HEK293 (cell line): ENCODE measurements around the gene FAM228B.

ENCODE experiments used
- CTCF ChIA-PET: fragments of 350-600 bp; formaldehyde crosslinking; extraction: SDS; loops from one replicate; lab custom pipeline; 2021; ENCODE audit warnings: antibody characterized with exemption; lab: Yijun Ruan, JAX
- POLR2A ChIA-PET: fragments of 300-600 bp; formaldehyde crosslinking; extraction: SDS; loops from one replicate; lab custom pipeline; 2020; ENCODE audit warnings: antibody characterized with exemption, inconsistent platforms; lab: Yijun Ruan, JAX
- H3K27ac ChIP-seq: fragments of 200-500 bp; sonication (Bioruptor generic); 2 replicates; pipeline ENCODE4 v1.5.1; 2014; ENCODE audit warnings: low read depth, low read length, control low read depth, inconsistent platforms; ENCODE audit errors: extremely low read depth
- H3K36me3 ChIP-seq, 2 experiments: fragments of 200-500 bp in 1 of 2; sonication (Bioruptor generic) in 1 of 2; 1 replicate in 1 of 2; 2 replicates in 1 of 2; pipeline ENCODE4 v1.5.1; 2014 to 2017; ENCODE audit warnings: inconsistent platforms in 2 of 2, low read length in 2 of 2; ENCODE audit not compliant: control insufficient read depth in 2 of 2, insufficient read depth in 1 of 2
- H3K4me1 ChIP-seq: fragments of 200-500 bp; sonication (Bioruptor generic); 2 replicates; pipeline ENCODE4 v1.5.1; 2014; ENCODE audit warnings: mild to moderate bottlenecking, low read length, inconsistent platforms; ENCODE audit not compliant: control insufficient read depth, insufficient read depth
- H3K4me3 ChIP-seq: 2 replicates; pipeline ENCODE4 v1.5.1; 2011; ENCODE audit warnings: low read depth, mild to moderate bottlenecking, control low read depth, low read length, moderate library complexity
- H3K9me3 ChIP-seq: fragments of 200-500 bp; sonication (Bioruptor generic); 2 replicates; pipeline ENCODE4 v1.5.1; 2014; ENCODE audit warnings: low read depth, low read length, inconsistent platforms; ENCODE audit not compliant: control insufficient read depth, insufficient read depth
- BCL11B ChIP-seq: fragments of 450-650 bp; formaldehyde crosslinking; IDR thresholded peaks from 2 replicates; pipeline ENCODE4 v1.5.1; 2016; ENCODE audit warnings: low read depth, missing biosample characterization, missing genetic modification characterization
- GFI1B ChIP-seq: fragments of 450-650 bp; formaldehyde crosslinking; IDR thresholded peaks from 2 replicates; pipeline ENCODE4 v1.5.1; 2016; ENCODE audit warnings: missing biosample characterization, missing genetic modification characterization
- GLIS1 ChIP-seq: fragments of 450-650 bp; formaldehyde crosslinking; IDR thresholded peaks from 2 replicates; pipeline ENCODE4 v1.5.1; 2016; ENCODE audit warnings: missing biosample characterization, missing genetic modification characterization
- MEIS1 ChIP-seq: sonication (generic); formaldehyde crosslinking; IDR thresholded peaks from 2 replicates; pipeline ENCODE4 v1.8.1; 2022; ENCODE audit warnings: missing genetic modification reagents, mild to moderate bottlenecking, borderline replicate concordance
- OSR2 ChIP-seq: fragments of 450-650 bp; formaldehyde crosslinking; IDR thresholded peaks from 2 replicates; pipeline ENCODE4 v1.5.1; 2016; ENCODE audit warnings: missing biosample characterization, missing genetic modification characterization
- SALL2 ChIP-seq: fragments of 450-650 bp; formaldehyde crosslinking; IDR thresholded peaks from 2 replicates; pipeline ENCODE4 v1.5.0; 2017; ENCODE audit warnings: missing biosample characterization, mild to moderate bottlenecking, missing genetic modification characterization, borderline replicate concordance
- SP2 ChIP-seq: fragments of 450-650 bp; formaldehyde crosslinking; IDR thresholded peaks from 2 replicates; pipeline ENCODE4 v1.5.1; 2016; ENCODE audit warnings: missing biosample characterization, missing genetic modification characterization
- ZBTB1 ChIP-seq: fragments of 450-650 bp; formaldehyde crosslinking; IDR thresholded peaks from 2 replicates; pipeline ENCODE4 v1.5.1; 2016; ENCODE audit warnings: missing biosample characterization, missing genetic modification characterization
- ZBTB17 ChIP-seq: fragments of 450-650 bp; formaldehyde crosslinking; IDR thresholded peaks from 2 replicates; pipeline ENCODE4 v1.5.1; 2016; ENCODE audit warnings: missing biosample characterization, missing genetic modification characterization
- ZIC2 ChIP-seq: fragments of 450-650 bp; formaldehyde crosslinking; IDR thresholded peaks from 2 replicates; pipeline ENCODE4 v1.5.1; 2016; ENCODE audit warnings: missing biosample characterization, missing genetic modification characterization
- ZNF10 ChIP-seq: fragments of 450-650 bp; formaldehyde crosslinking; IDR thresholded peaks from 2 replicates; pipeline ENCODE4 v1.5.1; 2017; ENCODE audit warnings: missing biosample characterization, missing genetic modification characterization
- ZNF146 ChIP-seq: fragments of 450-650 bp; formaldehyde crosslinking; IDR thresholded peaks from 2 replicates; pipeline ENCODE4 v1.5.1; 2016; ENCODE audit warnings: missing biosample characterization, missing genetic modification characterization
- ZNF184 ChIP-seq: fragments of 450-650 bp; IDR thresholded peaks from 2 replicates; pipeline ENCODE4 v1.5.1; 2018; ENCODE audit warnings: missing biosample characterization, mild to moderate bottlenecking, missing genetic modification characterization
- ZNF214 ChIP-seq: fragments of 450-650 bp; formaldehyde crosslinking; IDR thresholded peaks from 2 replicates; pipeline ENCODE4 v1.5.1; 2017; ENCODE audit warnings: missing biosample characterization, mild to moderate bottlenecking, missing genetic modification characterization, borderline replicate concordance
- ZNF266 ChIP-seq: fragments of 450-650 bp; formaldehyde crosslinking; IDR thresholded peaks from 2 replicates; pipeline ENCODE4 v1.5.1; 2016; ENCODE audit warnings: missing biosample characterization, missing genetic modification characterization, low read depth
- ZNF302 ChIP-seq: fragments of 450-650 bp; formaldehyde crosslinking; IDR thresholded peaks from 2 replicates; pipeline ENCODE4 v1.5.1; 2016; ENCODE audit warnings: missing biosample characterization, missing genetic modification characterization, low read depth
- ZNF335 ChIP-seq: fragments of 450-650 bp; formaldehyde crosslinking; conservative IDR thresholded peaks from 2 replicates; pipeline ENCODE4 v1.5.1; 2016; ENCODE audit warnings: missing biosample characterization, missing genetic modification characterization
- ZNF350 ChIP-seq: fragments of 450-650 bp; formaldehyde crosslinking; IDR thresholded peaks from 2 replicates; pipeline ENCODE4 v1.5.0; 2017; ENCODE audit warnings: missing biosample characterization, mild to moderate bottlenecking, missing genetic modification characterization
- ZNF404 ChIP-seq: fragments of 450-650 bp; formaldehyde crosslinking; IDR thresholded peaks from 2 replicates; pipeline ENCODE4 v1.5.1; 2017; ENCODE audit warnings: missing biosample characterization, missing genetic modification characterization
- ZNF473 ChIP-seq: fragments of 450-650 bp; formaldehyde crosslinking; IDR thresholded peaks from 2 replicates; pipeline ENCODE4 v1.5.1; 2017; ENCODE audit warnings: missing biosample characterization, missing genetic modification characterization
- ZNF530 ChIP-seq: fragments of 450-650 bp; formaldehyde crosslinking; IDR thresholded peaks from 2 replicates; pipeline ENCODE4 v1.5.1; 2016; ENCODE audit warnings: low read depth, missing biosample characterization, missing genetic modification characterization
- ZNF626 ChIP-seq: fragments of 450-650 bp; sonication (Bioruptor Pico); formaldehyde crosslinking; IDR thresholded peaks from 2 replicates; pipeline ENCODE4 v1.5.1; 2018; ENCODE audit warnings: missing biosample characterization, missing genetic modification characterization, inconsistent platforms
- ZNF658 ChIP-seq: fragments of 450-650 bp; formaldehyde crosslinking; IDR thresholded peaks from 2 replicates; pipeline ENCODE4; 2016; ENCODE audit warnings: missing biosample characterization, missing genetic modification characterization
- ZNF701 ChIP-seq: fragments of 450-650 bp; formaldehyde crosslinking; IDR thresholded peaks from 2 replicates; pipeline ENCODE4 v1.5.1; 2016; ENCODE audit warnings: missing biosample characterization, missing genetic modification characterization
- ZNF707 ChIP-seq: fragments of 450-650 bp; formaldehyde crosslinking; IDR thresholded peaks from 2 replicates; pipeline ENCODE4 v1.5.1; 2016; ENCODE audit warnings: missing biosample characterization, missing genetic modification characterization
- ZNF747 ChIP-seq: fragments of 450-650 bp; formaldehyde crosslinking; IDR thresholded peaks from 2 replicates; pipeline ENCODE4 v1.5.1; 2016; ENCODE audit warnings: missing biosample characterization, missing genetic modification characterization
- TF ChIP-seq, protein P1 (sequence below): fragments of 450-650 bp; formaldehyde crosslinking; IDR thresholded peaks from 2 replicates; pipeline ENCODE4 v1.5.1; 2017; ENCODE audit warnings: missing biosample characterization, missing genetic modification characterization
- TF ChIP-seq, protein P2 (sequence below): fragments of 450-650 bp; formaldehyde crosslinking; IDR thresholded peaks from 2 replicates; pipeline ENCODE4 v1.5.1; 2016; ENCODE audit warnings: missing biosample characterization, missing genetic modification characterization
- TF ChIP-seq, protein P3 (sequence below): fragments of 450-650 bp; formaldehyde crosslinking; IDR thresholded peaks from 2 replicates; pipeline ENCODE4 v1.5.1; 2017; ENCODE audit warnings: missing biosample characterization, missing genetic modification characterization
- TF ChIP-seq, protein P4 (sequence below): fragments of 450-650 bp; formaldehyde crosslinking; IDR thresholded peaks from 2 replicates; pipeline ENCODE4 v1.5.1; 2016; ENCODE audit warnings: missing biosample characterization, missing genetic modification characterization
- TF ChIP-seq, protein P5 (sequence below): fragments of 450-650 bp; formaldehyde crosslinking; IDR thresholded peaks from 2 replicates; pipeline ENCODE4 v1.5.1; 2017; ENCODE audit warnings: missing biosample characterization, missing genetic modification characterization

The FAM228B gene

DNA sequence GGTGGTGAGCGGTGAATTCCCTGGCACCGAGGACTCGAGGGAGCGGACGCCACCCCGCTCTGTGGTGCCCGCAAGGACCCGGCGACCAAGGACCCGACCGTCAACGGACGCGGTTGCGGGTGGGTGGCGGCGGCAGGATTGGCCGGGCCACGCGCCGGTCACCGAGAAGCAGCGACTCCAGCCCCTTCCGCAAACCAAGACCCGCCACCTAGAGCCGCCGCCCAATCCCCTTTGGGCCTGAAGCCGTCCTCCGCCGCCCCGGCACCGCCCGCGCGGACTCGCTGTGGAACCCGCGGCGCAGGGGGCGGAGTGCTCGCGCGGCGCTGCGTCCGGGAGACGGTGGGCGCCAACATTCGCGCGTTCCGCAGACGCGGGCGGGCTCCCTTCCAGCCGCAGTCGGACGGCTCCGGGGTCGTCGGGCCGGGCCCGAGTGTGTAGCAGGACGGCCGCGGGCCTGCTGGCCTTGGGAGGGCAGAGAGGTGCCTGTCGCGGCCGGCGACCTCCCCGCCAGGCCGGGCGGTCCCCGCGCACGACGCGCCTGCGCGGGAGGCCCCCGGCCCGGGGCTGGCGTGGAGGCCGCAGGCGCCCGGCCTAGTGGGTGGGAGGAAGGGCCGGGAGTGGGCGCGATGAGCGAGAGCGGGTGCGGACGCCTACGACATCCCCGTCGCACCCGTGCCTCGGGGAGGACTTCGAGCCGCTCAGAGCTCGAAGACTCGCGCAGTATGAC, at the start of gene FAM228B, which contains the start of gene PFN4:
TSS of gene FAM228B (plus strand) at position 275 of the 727 bp plus-strand sequence. CDS start 893 bp downstream, outside the sequence.
TSS of gene PFN4 (minus strand) at position 140 of the 727 bp plus-strand sequence. CDS start 799 bp downstream, outside the sequence.
- ChIA-PET CTCF (no interaction called here), POLR2A (interaction anchor here (0.7 to 2.0 kb wide), 5 partner anchors 12 to 196 kb away, joined by 3 to 11 read pairs (median 4); partner anchors contain the start of genes ATAD2B, SF3B6, TP53I3 and WDCP)
- peaks cover 3% of the 10 kb centered on the region for H3K4me1 ChIP-seq
- peak within 1 kb of the TSS; percentile 79 for H3K27ac ChIP-seq
- H3K4me3 ChIP-seq: peak within 1 kb of the TSS; percentile 72
- H3K9me3 ChIP-seq: no peaks in the 10 kb centered on the region
- no peaks in the 10 kb centered on the region for H3K36me3 ChIP-seq
- TF ChIP-seq ZNF302 (tag by site-specific recombination): no peak
- TF ChIP-seq, protein P1, sequence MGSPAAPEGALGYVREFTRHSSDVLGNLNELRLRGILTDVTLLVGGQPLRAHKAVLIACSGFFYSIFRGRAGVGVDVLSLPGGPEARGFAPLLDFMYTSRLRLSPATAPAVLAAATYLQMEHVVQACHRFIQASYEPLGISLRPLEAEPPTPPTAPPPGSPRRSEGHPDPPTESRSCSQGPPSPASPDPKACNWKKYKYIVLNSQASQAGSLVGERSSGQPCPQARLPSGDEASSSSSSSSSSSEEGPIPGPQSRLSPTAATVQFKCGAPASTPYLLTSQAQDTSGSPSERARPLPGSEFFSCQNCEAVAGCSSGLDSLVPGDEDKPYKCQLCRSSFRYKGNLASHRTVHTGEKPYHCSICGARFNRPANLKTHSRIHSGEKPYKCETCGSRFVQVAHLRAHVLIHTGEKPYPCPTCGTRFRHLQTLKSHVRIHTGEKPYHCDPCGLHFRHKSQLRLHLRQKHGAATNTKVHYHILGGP (tag by site-specific recombination): no peak
- no peak for TF ChIP-seq GFI1B (tag by site-specific recombination)
- peak; percentile 50; the same call in 1 of the 2 replicates for TF ChIP-seq GLIS1 (tag by site-specific recombination)
- TF ChIP-seq SP2 (tag by site-specific recombination): peak; percentile 81
- no peak for TF ChIP-seq ZNF473 (tag by site-specific recombination)
- TF ChIP-seq ZNF335 (tag by site-specific recombination): peak; percentile 70
- TF ChIP-seq ZIC2 (tag by site-specific recombination): peak; percentile 31; the same call in 1 of the 2 replicates
- no peak for TF ChIP-seq ZNF214 (tag by site-specific recombination)
- no peak for TF ChIP-seq ZNF707 (tag by site-specific recombination)
- TF ChIP-seq ZNF658: no peak
- TF ChIP-seq, protein P2, sequence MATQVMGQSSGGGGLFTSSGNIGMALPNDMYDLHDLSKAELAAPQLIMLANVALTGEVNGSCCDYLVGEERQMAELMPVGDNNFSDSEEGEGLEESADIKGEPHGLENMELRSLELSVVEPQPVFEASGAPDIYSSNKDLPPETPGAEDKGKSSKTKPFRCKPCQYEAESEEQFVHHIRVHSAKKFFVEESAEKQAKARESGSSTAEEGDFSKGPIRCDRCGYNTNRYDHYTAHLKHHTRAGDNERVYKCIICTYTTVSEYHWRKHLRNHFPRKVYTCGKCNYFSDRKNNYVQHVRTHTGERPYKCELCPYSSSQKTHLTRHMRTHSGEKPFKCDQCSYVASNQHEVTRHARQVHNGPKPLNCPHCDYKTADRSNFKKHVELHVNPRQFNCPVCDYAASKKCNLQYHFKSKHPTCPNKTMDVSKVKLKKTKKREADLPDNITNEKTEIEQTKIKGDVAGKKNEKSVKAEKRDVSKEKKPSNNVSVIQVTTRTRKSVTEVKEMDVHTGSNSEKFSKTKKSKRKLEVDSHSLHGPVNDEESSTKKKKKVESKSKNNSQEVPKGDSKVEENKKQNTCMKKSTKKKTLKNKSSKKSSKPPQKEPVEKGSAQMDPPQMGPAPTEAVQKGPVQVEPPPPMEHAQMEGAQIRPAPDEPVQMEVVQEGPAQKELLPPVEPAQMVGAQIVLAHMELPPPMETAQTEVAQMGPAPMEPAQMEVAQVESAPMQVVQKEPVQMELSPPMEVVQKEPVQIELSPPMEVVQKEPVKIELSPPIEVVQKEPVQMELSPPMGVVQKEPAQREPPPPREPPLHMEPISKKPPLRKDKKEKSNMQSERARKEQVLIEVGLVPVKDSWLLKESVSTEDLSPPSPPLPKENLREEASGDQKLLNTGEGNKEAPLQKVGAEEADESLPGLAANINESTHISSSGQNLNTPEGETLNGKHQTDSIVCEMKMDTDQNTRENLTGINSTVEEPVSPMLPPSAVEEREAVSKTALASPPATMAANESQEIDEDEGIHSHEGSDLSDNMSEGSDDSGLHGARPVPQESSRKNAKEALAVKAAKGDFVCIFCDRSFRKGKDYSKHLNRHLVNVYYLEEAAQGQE: no peak
- TF ChIP-seq MEIS1 (CRISPR knock-in tag): no peak
- TF ChIP-seq, protein P3, sequence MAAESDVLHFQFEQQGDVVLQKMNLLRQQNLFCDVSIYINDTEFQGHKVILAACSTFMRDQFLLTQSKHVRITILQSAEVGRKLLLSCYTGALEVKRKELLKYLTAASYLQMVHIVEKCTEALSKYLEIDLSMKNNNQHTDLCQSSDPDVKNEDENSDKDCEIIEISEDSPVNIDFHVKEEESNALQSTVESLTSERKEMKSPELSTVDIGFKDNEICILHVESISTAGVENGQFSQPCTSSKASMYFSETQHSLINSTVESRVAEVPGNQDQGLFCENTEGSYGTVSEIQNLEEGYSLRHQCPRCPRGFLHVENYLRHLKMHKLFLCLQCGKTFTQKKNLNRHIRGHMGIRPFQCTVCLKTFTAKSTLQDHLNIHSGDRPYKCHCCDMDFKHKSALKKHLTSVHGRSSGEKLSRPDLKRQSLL: no peak
- TF ChIP-seq ZBTB17 (tag by site-specific recombination): no peak
- no peak for TF ChIP-seq ZNF530 (tag by site-specific recombination)
- TF ChIP-seq ZBTB1 (tag by site-specific recombination): no peak
- TF ChIP-seq, protein P4, sequence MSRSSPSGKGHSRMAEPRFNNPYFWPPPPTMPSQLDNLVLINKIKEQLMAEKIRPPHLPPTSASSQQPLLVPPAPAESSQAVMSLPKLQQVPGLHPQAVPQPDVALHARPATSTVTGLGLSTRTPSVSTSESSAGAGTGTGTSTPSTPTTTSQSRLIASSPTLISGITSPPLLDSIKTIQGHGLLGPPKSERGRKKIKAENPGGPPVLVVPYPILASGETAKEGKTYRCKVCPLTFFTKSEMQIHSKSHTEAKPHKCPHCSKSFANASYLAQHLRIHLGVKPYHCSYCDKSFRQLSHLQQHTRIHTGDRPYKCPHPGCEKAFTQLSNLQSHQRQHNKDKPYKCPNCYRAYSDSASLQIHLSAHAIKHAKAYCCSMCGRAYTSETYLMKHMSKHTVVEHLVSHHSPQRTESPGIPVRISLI (tag by site-specific recombination): no peak
- no peak for TF ChIP-seq ZNF184 (tag by site-specific recombination)
- TF ChIP-seq, protein P5, sequence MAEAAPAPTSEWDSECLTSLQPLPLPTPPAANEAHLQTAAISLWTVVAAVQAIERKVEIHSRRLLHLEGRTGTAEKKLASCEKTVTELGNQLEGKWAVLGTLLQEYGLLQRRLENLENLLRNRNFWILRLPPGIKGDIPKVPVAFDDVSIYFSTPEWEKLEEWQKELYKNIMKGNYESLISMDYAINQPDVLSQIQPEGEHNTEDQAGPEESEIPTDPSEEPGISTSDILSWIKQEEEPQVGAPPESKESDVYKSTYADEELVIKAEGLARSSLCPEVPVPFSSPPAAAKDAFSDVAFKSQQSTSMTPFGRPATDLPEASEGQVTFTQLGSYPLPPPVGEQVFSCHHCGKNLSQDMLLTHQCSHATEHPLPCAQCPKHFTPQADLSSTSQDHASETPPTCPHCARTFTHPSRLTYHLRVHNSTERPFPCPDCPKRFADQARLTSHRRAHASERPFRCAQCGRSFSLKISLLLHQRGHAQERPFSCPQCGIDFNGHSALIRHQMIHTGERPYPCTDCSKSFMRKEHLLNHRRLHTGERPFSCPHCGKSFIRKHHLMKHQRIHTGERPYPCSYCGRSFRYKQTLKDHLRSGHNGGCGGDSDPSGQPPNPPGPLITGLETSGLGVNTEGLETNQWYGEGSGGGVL (tag by site-specific recombination): peak; percentile 55; the same call in 1 of the 2 replicates
- no peak for TF ChIP-seq ZNF404 (tag by site-specific recombination)
- no peak for TF ChIP-seq OSR2 (tag by site-specific recombination)
- TF ChIP-seq ZNF350 (tag by site-specific recombination): no peak
- no peak for TF ChIP-seq SALL2
- no peak for TF ChIP-seq ZNF266 (tag by site-specific recombination)
- no peak for TF ChIP-seq BCL11B (tag by site-specific recombination)
- no peak for TF ChIP-seq ZNF747 (tag by site-specific recombination)
- TF ChIP-seq ZNF10: no peak; the same call in 1 of the 2 replicates
- TF ChIP-seq ZNF701 (tag by site-specific recombination): no peak
- TF ChIP-seq ZNF146 (tag by site-specific recombination): no peak
- no peak for TF ChIP-seq ZNF626 (tag by site-specific recombination)
